H1 (cell line): ENCODE measurements around the gene PRKCZ. TPM values are rescaled to one million over a fixed set of nuclear protein-coding genes. Genes with fewer than 3 reads are reported as not detected.

Source experiments
- CTCF ChIA-PET: fragments of 300-600 bp; sonication (Branson Sonifier 250); formaldehyde crosslinking; loops from one replicate; lab custom pipeline; 2021; ENCODE audit not compliant: partially characterized antibody; lab: Charles Lee
- POLR2A ChIA-PET: fragments of 300-600 bp; sonication (Branson Sonifier 250); formaldehyde crosslinking; loops from one replicate; lab custom pipeline; 2021; ENCODE audit warnings: inconsistent platforms; ENCODE audit not compliant: partially characterized antibody; lab: Charles Lee
- DNase-seq, 2 experiments: peaks; one replicate each; pipeline versions ENCODE4 v3.0.0 to v3.0.0-alpha.2; 2010 to 2022; ENCODE audit warnings: low spot score in 2 of 2, low read depth in 1 of 2, mixed read lengths in 1 of 2
- FAIRE-seq: peaks from 2 replicates; lab custom pipeline; 2011; peaks lifted over from hg19 to GRCh38; lab: Jason Lieb, UNC
- H2AFZ ChIP-seq: 2 replicates; pipeline ENCODE4 v1.8.1; 2012; ENCODE audit warnings: low read length, inconsistent platforms
- H2AK5ac ChIP-seq: 2 replicates; pipeline ENCODE4 v1.6.1; 2013; ENCODE audit warnings: low read depth, low read length
- H2BK120ac ChIP-seq: replicated peaks from 2 replicates; pipeline ENCODE3; 2013; ENCODE audit warnings: low read depth, low read length, inconsistent platforms
- H2BK12ac ChIP-seq: 2 replicates; pipeline ENCODE4 v1.6.1; 2013; ENCODE audit warnings: low read depth, low read length
- H2BK15ac ChIP-seq: 2 replicates; pipeline ENCODE4 v1.6.1; 2013; ENCODE audit warnings: low read length
- H2BK20ac ChIP-seq: 2 replicates; pipeline ENCODE4 v1.6.1; 2013; ENCODE audit warnings: low read length
- H2BK5ac ChIP-seq: 2 replicates; pipeline ENCODE4 v1.6.1; 2013; ENCODE audit warnings: low read depth, low read length
- H3K14ac ChIP-seq: 2 replicates; pipeline ENCODE4 v1.6.1; 2013; ENCODE audit warnings: inconsistent platforms; ENCODE audit not compliant: insufficient read length
- H3K18ac ChIP-seq: 2 replicates; pipeline ENCODE4 v1.6.1; 2013; ENCODE audit warnings: low read length; ENCODE audit errors: extremely low read depth
- H3K23ac ChIP-seq: 2 replicates; pipeline ENCODE4 v1.6.1; 2013; ENCODE audit warnings: inconsistent platforms; ENCODE audit not compliant: insufficient read length
- H3K23me2 ChIP-seq: 2 replicates; pipeline ENCODE4 v1.6.1; 2013; ENCODE audit warnings: low read depth, low read length
- H3K27ac ChIP-seq: 2 replicates; pipeline ENCODE4 v1.6.1; 2011; ENCODE audit warnings: low read depth, low read length, inconsistent platforms
- H3K27me3 ChIP-seq, 4 experiments: replicated peaks in 1 of 4; 1 replicate in 1 of 4; 2 replicates in 3 of 4; pipeline versions ENCODE4 v1.6.1 to v1.8.1; 2011 to 2013; ENCODE audit warnings: low read length in 3 of 4, mild to moderate bottlenecking in 3 of 4, inconsistent platforms in 2 of 4, mixed read lengths in 2 of 4, moderate library complexity in 1 of 4; ENCODE audit not compliant: control insufficient read depth in 3 of 4, insufficient read depth in 3 of 4; ENCODE audit errors: extremely low read depth in 1 of 4
- H3K36me3 ChIP-seq, 4 experiments: 2 replicates each; pipeline versions ENCODE4 v1.6.1 to v1.8.1; 2011 to 2013; ENCODE audit warnings: mild to moderate bottlenecking in 4 of 4, low read length in 3 of 4, moderate library complexity in 2 of 4, control low read depth in 1 of 4, inconsistent platforms in 1 of 4; ENCODE audit not compliant: insufficient read depth in 4 of 4, control insufficient read depth in 2 of 4
- H3K4ac ChIP-seq: replicated peaks from 2 replicates; pipeline ENCODE3; 2013; ENCODE audit warnings: low read length, low read depth, mixed read lengths, inconsistent platforms; ENCODE audit not compliant: insufficient read length
- H3K4me1 ChIP-seq, 4 experiments: replicated peaks in 1 of 4; 1 replicate in 1 of 4; 2 replicates in 3 of 4; pipeline versions ENCODE4 v1.6.1 to v1.8.1; 2011 to 2013; ENCODE audit warnings: low read length in 3 of 4, inconsistent platforms in 2 of 4, mixed read lengths in 1 of 4; ENCODE audit not compliant: insufficient read depth in 4 of 4, control insufficient read depth in 3 of 4
- H3K4me2 ChIP-seq, 2 experiments: 2 replicates each; pipeline versions ENCODE4 v1.6.1 to v1.8.1; 2011 to 2013; ENCODE audit warnings: low read depth in 2 of 2, low read length in 2 of 2, control low read depth in 1 of 2, inconsistent platforms in 1 of 2, mild to moderate bottlenecking in 1 of 2; ENCODE audit not compliant: insufficient read depth in 1 of 2
- H3K4me3 ChIP-seq, 4 experiments: fragments of 200-600, 300-600 bp in 1 of 4; sonication (generic), shearing (Covaris generic), sonication (Bioruptor Twin) in 1 of 4; 2 replicates each; pipeline versions ENCODE4 v1.5.1 to v1.8.1; 2011 to 2016; ENCODE audit warnings: low read length in 4 of 4, low read depth in 3 of 4, control low read depth in 2 of 4, inconsistent platforms in 2 of 4, mild to moderate bottlenecking in 2 of 4, mixed read lengths in 1 of 4, moderate library complexity in 1 of 4; ENCODE audit not compliant: insufficient read depth in 2 of 4; ENCODE audit errors: extremely low read depth in 1 of 4
- H3K56ac ChIP-seq: replicated peaks from 2 replicates; pipeline ENCODE3; 2013; ENCODE audit warnings: low read depth, mild to moderate bottlenecking, mixed read lengths, low read length, inconsistent platforms; ENCODE audit not compliant: insufficient read length
- H3K79me1 ChIP-seq: 2 replicates; pipeline ENCODE4 v1.6.1; 2013; ENCODE audit warnings: low read depth, low read length, control low read depth
- H3K79me2 ChIP-seq, 2 experiments: 2 replicates each; pipeline versions ENCODE4 v1.6.1 to v1.8.1; 2012 to 2013; ENCODE audit warnings: low read length in 2 of 2, mild to moderate bottlenecking in 2 of 2, inconsistent platforms in 1 of 2; ENCODE audit not compliant: insufficient read depth in 2 of 2, control insufficient read depth in 1 of 2
- H3K9ac ChIP-seq, 4 experiments: replicated peaks in 1 of 4; 1 replicate in 1 of 4; 2 replicates in 3 of 4; pipeline versions ENCODE4 v1.6.1 to v1.8.1; 2011 to 2013; ENCODE audit warnings: low read depth in 3 of 4, low read length in 3 of 4, control low read depth in 2 of 4, mild to moderate bottlenecking in 2 of 4, moderate library complexity in 2 of 4, inconsistent platforms in 1 of 4; ENCODE audit errors: extremely low read depth in 1 of 4
- H3K9me3 ChIP-seq, 2 experiments: 2 replicates each; pipeline versions ENCODE4 v1.6.1 to v1.8.1; 2012 to 2013; ENCODE audit warnings: mild to moderate bottlenecking in 2 of 2, moderate library complexity in 2 of 2, control low read depth in 1 of 2, inconsistent platforms in 1 of 2, low read depth in 1 of 2, low read length in 1 of 2, mixed read lengths in 1 of 2; ENCODE audit not compliant: insufficient read depth in 2 of 2
- H4K20me1 ChIP-seq, 2 experiments: replicated peaks in 1 of 2; 2 replicates each; pipeline versions ENCODE3 to v1.8.1; 2011 to 2013; ENCODE audit warnings: inconsistent platforms in 2 of 2, low read length in 2 of 2, mild to moderate bottlenecking in 1 of 2; ENCODE audit not compliant: insufficient read depth in 2 of 2, control insufficient read depth in 1 of 2
- H4K5ac ChIP-seq: 2 replicates; pipeline ENCODE4 v1.6.1; 2013; ENCODE audit warnings: low read length, low read depth, mixed read lengths, inconsistent platforms; ENCODE audit not compliant: insufficient read length
- H4K8ac ChIP-seq: 2 replicates; pipeline ENCODE4 v1.8.0; 2013; ENCODE audit warnings: mild to moderate bottlenecking, moderate library complexity, low read length, inconsistent platforms; ENCODE audit not compliant: insufficient read depth; ENCODE audit errors: extremely low read depth
- H4K91ac ChIP-seq: replicated peaks from 2 replicates; pipeline ENCODE3; 2013; ENCODE audit warnings: low read length, mixed read lengths, inconsistent platforms; ENCODE audit not compliant: insufficient read length
- CREB1 ChIP-seq: IDR thresholded peaks from 2 replicates; pipeline ENCODE4 v1.6.1; 2012; ENCODE audit warnings: inconsistent platforms
- CTBP2 ChIP-seq: IDR thresholded peaks from 2 replicates; pipeline ENCODE4 v1.7.0; 2011; ENCODE audit warnings: borderline replicate concordance, mild to moderate bottlenecking, moderate library complexity, mixed read lengths, low read length; ENCODE audit not compliant: insufficient read depth, insufficient read length
- FOSL1 ChIP-seq: IDR thresholded peaks from 2 replicates; pipeline ENCODE4 v1.6.1; 2011; ENCODE audit warnings: mild to moderate bottlenecking, low read depth, low read length, moderate library complexity; ENCODE audit not compliant: insufficient read depth
- GABPA ChIP-seq: IDR thresholded peaks from 2 replicates; pipeline ENCODE4 v1.6.1; 2011; ENCODE audit warnings: mild to moderate bottlenecking, low read length, moderate library complexity, borderline replicate concordance; ENCODE audit not compliant: insufficient read depth
- JUND ChIP-seq: IDR thresholded peaks from 2 replicates; pipeline ENCODE4 v1.6.1; 2011; ENCODE audit warnings: mild to moderate bottlenecking, improper control_type of control experiment, low read length
- NANOG ChIP-seq: IDR thresholded peaks from 2 replicates; pipeline ENCODE4 v1.6.1; 2011; ENCODE audit warnings: low read length, low read depth, mild to moderate bottlenecking, inconsistent platforms; ENCODE audit not compliant: insufficient read depth, poor library complexity, severe bottlenecking
- SIN3A ChIP-seq, 2 experiments: IDR thresholded peaks in 1 of 2; conservative IDR thresholded peaks in 1 of 2; 2 replicates each; pipeline ENCODE4 v1.6.1; 2011 to 2012; ENCODE audit warnings: low read length in 2 of 2, improper control_type of control experiment in 1 of 2, low read depth in 1 of 2, mild to moderate bottlenecking in 1 of 2
- SP4 ChIP-seq: IDR thresholded peaks from 2 replicates; pipeline ENCODE4 v1.6.1; 2012; ENCODE audit warnings: low read length, inconsistent platforms
- TEAD4 ChIP-seq: IDR thresholded peaks from 2 replicates; pipeline ENCODE4 v1.6.1; 2012; ENCODE audit warnings: low read depth, low read length, inconsistent platforms, mixed read lengths
- WGBS, 2 experiments: shearing (Covaris generic) in 1 of 2; methylation state at CpG; one replicate each; pipeline versions ENCODE4 v1.1.6 to v1.1.7; 2013 to 2015; ENCODE audit warnings: low lambda C conversion rate in 2 of 2, mixed read lengths in 2 of 2, inconsistent platforms in 1 of 2, low coverage in 1 of 2, missing lambda C conversion rate in 1 of 2; ENCODE audit not compliant: insufficient replicate concordance in 2 of 2, insufficient coverage in 1 of 2, insufficient read length in 1 of 2; ENCODE audit errors: extremely low coverage in 1 of 2, missing lambda C conversion rate in 1 of 2; 5-methylcytosine and 5-hydroxymethylcytosine counted together
- polyA plus RNA-seq, 7 experiments: library from polyadenylated mRNA; depleted of rRNA in 3 of 7; stranded (reverse) in 5 of 7; unstranded in 2 of 7; fragments of >200 nt in 5 of 7; fragments of 200-250 nt in 2 of 7; gene quantifications; 1 replicate in 5 of 7; 2 replicates in 1 of 7; 4 replicates in 1 of 7; pipeline versions ENCODE4 v1.2.1 to v1.2.3, GENCODE V29; 2011 to 2013; ENCODE audit warnings: missing spikeins in 2 of 7, mixed read lengths in 2 of 7
- total RNA-seq: library from RNA; stranded (reverse); fragmentation: NEBNext Ultra II Directional; extraction: Animal tissue kit (Norgen Biotek cat#: 25700); gene quantifications from 2 replicates; pipeline ENCODE4 v1.2.1, GENCODE V29; 2021
- TF ChIP-seq, protein P1 (sequence below): IDR thresholded peaks from 2 replicates; pipeline ENCODE4 v1.6.1; 2012; ENCODE audit warnings: inconsistent platforms

Gene PRKCZ
- total and polyA plus RNA-seq, 2 of the 8 experiments (the other 6 are each of a cell fraction or from before 2014, with no cell fraction given): 37.4 to 45.1 TPM

GRCh38 chr1:2115702-2116341 is 65.6 kb downstream of the PRKCZ start:
- FAIRE-seq: peak; percentile 13
- Histone ChIP-seq H4K8ac (peak overlapping the region; percentile 39; the same call in 1 of the 2 replicates), H3K23ac (no peak overlapping the region), H3K27ac (no peak overlapping the region; the same call in 1 of the 2 replicates), H4K5ac (no peak overlapping the region), H2BK5ac (peak overlapping the region; percentile 40; the same call in 1 of the 2 replicates), H3K9me3 (no peaks in the 10 kb centered on the region), H4K20me1 (peaks cover 2 to 8% of the 10 kb centered on the region in 2 experiments), H2BK12ac (no peak overlapping the region), H3K4me2 (peak overlapping the region; percentile 56 to 64), H2BK20ac (peak overlapping the region; percentile 80; the same call in 1 of the 2 replicates), H2BK120ac (no peak overlapping the region), H2BK15ac (no peak overlapping the region), H3K9ac (0 out of 7 replicates have a peak overlapping the region, but pooled peaks of 1 of the 4 experiments have one; percentile 2), H2AFZ (no peak overlapping the region), H3K14ac (no peak overlapping the region), H3K79me1 (no peaks in the 10 kb centered on the region), H3K27me3 (no peaks in the 10 kb centered on the region), H2AK5ac (0 out of 2 replicates have a peak overlapping the region, but pooled peaks have one; percentile 39), H3K56ac (no peak overlapping the region), H3K4me3 (peak overlapping the region in 3 of 4 experiments; percentile 25 to 36 (median 32); a peak in 6 of 8 replicates), H3K36me3 (no peaks in the 10 kb centered on the region), H4K91ac (no peak overlapping the region), H3K23me2 (peaks cover 3% of the 10 kb centered on the region; the same call in 1 of the 2 replicates), H3K79me2 (peaks cover 0 to 10% of the 10 kb centered on the region in 2 experiments; a peak in 1 of 4 replicates), H3K4me1 (peaks cover 0 to 18% (median 13%) of the 10 kb centered on the region in 4 experiments; a peak in 6 of 7 replicates), H3K18ac (no peak overlapping the region), H3K4ac (no peak overlapping the region)
- WGBS, 2 experiments: 20% methylated on average over 28 of the region's 28 CpGs; no CpG with 5 or more reads in 1 of the 2 experiments
- ChIA-PET CTCF (interaction anchor here (0.6 to 4.0 kb wide), 14 partner anchors 11 to 265 kb away, joined by 3 to 28 read pairs (median 6); no protein-coding TSS in a partner anchor), POLR2A (interaction anchor here (0.6 to 2.3 kb wide), 4 partner anchors 12 to 335 kb away, joined by 3 to 7 read pairs (median 4); no protein-coding TSS in a partner anchor)
- DNase-seq: peak; percentile 51 to 76
- TF ChIP-seq SIN3A (conservative IDR thresholded peaks at IDR 0.05 in 1 of 2, IDR thresholded peaks at IDR 0.05 in 1 of 2; ENCODE audit: low read depth in 1 of 2, low read length in 2 of 2) (peak in 1 of 2 experiments; percentile 32; a peak in 1 of 4 replicates), SP4 (no peak), NANOG (peak; percentile 18), CTBP2 (no peak), GABPA (0 out of 2 replicates have a peak, but pooled peaks have one; percentile 1), FOSL1 (no peak), JUND (no peak), TEAD4 (0 out of 2 replicates have a peak, but pooled peaks have one; percentile 55), CREB1 (0 out of 2 replicates have a peak, but pooled peaks have one; percentile 44)
- TF ChIP-seq, protein P1, sequence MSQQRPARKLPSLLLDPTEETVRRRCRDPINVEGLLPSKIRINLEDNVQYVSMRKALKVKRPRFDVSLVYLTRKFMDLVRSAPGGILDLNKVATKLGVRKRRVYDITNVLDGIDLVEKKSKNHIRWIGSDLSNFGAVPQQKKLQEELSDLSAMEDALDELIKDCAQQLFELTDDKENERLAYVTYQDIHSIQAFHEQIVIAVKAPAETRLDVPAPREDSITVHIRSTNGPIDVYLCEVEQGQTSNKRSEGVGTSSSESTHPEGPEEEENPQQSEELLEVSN: 0 out of 2 replicates have a peak, but pooled peaks have one; percentile 39
